Panc1 (cell line): ENCODE measurements around the gene LIX1.

Experiments
- POLR2AphosphoS5 ChIP-seq: IDR thresholded peaks from 2 replicates; pipeline ENCODE4 v1.6.1; 2012; ENCODE audit warnings: mild to moderate bottlenecking, low read depth, low read length, moderate library complexity
- SIN3A ChIP-seq: IDR thresholded peaks from 2 replicates; pipeline ENCODE4 v1.6.1; 2012; ENCODE audit warnings: low read depth, mild to moderate bottlenecking, low read length, moderate library complexity, borderline replicate concordance; ENCODE audit not compliant: insufficient read depth
- TCF7L2 ChIP-seq: IDR thresholded peaks from 2 replicates; pipeline ENCODE4 v1.6.1; 2011; ENCODE audit warnings: mild to moderate bottlenecking, low read depth, low read length, inconsistent platforms
- TF ChIP-seq, protein P1 (sequence below): fragments of 450-650 bp; IDR thresholded peaks from 2 replicates; pipeline ENCODE4 v1.5.1; 2017; ENCODE audit warnings: mild to moderate bottlenecking
- TF ChIP-seq, protein P2 (sequence below), 2 experiments: IDR thresholded peaks; 2 replicates each; pipeline ENCODE4 v1.6.1; 2011 to 2012; ENCODE audit warnings: low read depth in 2 of 2, control low read depth in 1 of 2, low read length in 1 of 2, mild to moderate bottlenecking in 1 of 2, moderate library complexity in 1 of 2; ENCODE audit not compliant: insufficient read depth in 1 of 2

DNA sequence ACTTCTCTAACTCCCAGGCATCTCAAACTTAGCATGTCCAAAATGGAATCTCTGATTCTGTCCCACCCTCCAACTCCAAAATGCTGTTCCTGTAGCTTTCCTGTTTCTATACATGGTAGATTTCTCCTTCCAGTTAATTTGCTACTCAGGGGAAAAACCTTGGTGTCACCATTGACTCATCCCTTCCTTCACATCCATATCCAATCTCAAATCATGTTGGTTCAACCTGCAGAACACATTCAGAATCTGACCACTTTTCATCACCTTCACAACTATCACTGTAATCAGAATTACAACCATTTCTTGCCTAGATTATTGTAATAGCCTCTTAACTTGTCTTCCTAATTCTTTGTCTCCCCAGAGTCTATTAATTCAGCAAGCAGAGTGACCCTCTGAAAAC is 29.8 kb upstream of the LIX1 start:
- TF ChIP-seq, protein P1, sequence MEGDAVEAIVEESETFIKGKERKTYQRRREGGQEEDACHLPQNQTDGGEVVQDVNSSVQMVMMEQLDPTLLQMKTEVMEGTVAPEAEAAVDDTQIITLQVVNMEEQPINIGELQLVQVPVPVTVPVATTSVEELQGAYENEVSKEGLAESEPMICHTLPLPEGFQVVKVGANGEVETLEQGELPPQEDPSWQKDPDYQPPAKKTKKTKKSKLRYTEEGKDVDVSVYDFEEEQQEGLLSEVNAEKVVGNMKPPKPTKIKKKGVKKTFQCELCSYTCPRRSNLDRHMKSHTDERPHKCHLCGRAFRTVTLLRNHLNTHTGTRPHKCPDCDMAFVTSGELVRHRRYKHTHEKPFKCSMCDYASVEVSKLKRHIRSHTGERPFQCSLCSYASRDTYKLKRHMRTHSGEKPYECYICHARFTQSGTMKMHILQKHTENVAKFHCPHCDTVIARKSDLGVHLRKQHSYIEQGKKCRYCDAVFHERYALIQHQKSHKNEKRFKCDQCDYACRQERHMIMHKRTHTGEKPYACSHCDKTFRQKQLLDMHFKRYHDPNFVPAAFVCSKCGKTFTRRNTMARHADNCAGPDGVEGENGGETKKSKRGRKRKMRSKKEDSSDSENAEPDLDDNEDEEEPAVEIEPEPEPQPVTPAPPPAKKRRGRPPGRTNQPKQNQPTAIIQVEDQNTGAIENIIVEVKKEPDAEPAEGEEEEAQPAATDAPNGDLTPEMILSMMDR, result no peak
- no peak for TF ChIP-seq SIN3A
- no peak for TF ChIP-seq POLR2AphosphoS5
- TF ChIP-seq TCF7L2, result no peak
- TF ChIP-seq, protein P2, sequence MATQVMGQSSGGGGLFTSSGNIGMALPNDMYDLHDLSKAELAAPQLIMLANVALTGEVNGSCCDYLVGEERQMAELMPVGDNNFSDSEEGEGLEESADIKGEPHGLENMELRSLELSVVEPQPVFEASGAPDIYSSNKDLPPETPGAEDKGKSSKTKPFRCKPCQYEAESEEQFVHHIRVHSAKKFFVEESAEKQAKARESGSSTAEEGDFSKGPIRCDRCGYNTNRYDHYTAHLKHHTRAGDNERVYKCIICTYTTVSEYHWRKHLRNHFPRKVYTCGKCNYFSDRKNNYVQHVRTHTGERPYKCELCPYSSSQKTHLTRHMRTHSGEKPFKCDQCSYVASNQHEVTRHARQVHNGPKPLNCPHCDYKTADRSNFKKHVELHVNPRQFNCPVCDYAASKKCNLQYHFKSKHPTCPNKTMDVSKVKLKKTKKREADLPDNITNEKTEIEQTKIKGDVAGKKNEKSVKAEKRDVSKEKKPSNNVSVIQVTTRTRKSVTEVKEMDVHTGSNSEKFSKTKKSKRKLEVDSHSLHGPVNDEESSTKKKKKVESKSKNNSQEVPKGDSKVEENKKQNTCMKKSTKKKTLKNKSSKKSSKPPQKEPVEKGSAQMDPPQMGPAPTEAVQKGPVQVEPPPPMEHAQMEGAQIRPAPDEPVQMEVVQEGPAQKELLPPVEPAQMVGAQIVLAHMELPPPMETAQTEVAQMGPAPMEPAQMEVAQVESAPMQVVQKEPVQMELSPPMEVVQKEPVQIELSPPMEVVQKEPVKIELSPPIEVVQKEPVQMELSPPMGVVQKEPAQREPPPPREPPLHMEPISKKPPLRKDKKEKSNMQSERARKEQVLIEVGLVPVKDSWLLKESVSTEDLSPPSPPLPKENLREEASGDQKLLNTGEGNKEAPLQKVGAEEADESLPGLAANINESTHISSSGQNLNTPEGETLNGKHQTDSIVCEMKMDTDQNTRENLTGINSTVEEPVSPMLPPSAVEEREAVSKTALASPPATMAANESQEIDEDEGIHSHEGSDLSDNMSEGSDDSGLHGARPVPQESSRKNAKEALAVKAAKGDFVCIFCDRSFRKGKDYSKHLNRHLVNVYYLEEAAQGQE (IDR thresholded peaks at IDR 0.05; ENCODE audit: insufficient read depth in 1 of 2, low read depth in 2 of 2, low read length in 1 of 2), result no peak
